ENCODE data around the gene NIPSNAP3A. TPM values are rescaled to one million over a fixed set of nuclear protein-coding genes. Genes with fewer than 3 reads are reported as not detected.

The NIPSNAP3A gene
- total RNA-seq, 1 donor from 2014 or later = 25.6 TPM

DNA sequence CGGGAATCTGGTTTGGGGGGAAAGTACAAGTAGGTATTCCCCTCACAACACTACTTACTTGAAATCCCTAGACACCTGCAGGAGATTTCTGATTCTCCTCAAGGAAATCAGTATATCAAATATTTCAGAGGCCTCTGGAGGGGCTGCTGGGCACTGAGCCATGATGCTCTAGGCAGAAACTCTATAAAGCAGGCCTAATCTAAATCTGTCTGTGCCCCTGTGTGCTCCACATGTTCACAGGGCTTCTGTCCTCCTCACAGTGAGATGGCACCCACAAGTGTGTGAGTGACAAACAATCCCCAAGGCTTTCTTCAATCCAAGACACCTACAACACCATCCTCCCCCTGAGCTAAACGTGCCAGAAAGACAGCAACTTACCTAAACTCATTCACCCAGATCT is 55.4 kb downstream of the NIPSNAP3A start:
- Histone ChIP-seq H3K36me3 (peaks cover 96% of the 10 kb centered on the region), H3K9me3 (no peaks in the 10 kb centered on the region), H3K27ac (no peak overlapping the region), H3K27me3 (ENCODE audit: low read depth) (no peaks in the 10 kb centered on the region), H3K4me1 (no peaks in the 10 kb centered on the region), H3K4me3 (no peak overlapping the region)
- no peak for ATAC-seq
- intact Hi-C loops (cut with DNase I) = no loop called here
- TF ChIP-seq, protein P1, sequence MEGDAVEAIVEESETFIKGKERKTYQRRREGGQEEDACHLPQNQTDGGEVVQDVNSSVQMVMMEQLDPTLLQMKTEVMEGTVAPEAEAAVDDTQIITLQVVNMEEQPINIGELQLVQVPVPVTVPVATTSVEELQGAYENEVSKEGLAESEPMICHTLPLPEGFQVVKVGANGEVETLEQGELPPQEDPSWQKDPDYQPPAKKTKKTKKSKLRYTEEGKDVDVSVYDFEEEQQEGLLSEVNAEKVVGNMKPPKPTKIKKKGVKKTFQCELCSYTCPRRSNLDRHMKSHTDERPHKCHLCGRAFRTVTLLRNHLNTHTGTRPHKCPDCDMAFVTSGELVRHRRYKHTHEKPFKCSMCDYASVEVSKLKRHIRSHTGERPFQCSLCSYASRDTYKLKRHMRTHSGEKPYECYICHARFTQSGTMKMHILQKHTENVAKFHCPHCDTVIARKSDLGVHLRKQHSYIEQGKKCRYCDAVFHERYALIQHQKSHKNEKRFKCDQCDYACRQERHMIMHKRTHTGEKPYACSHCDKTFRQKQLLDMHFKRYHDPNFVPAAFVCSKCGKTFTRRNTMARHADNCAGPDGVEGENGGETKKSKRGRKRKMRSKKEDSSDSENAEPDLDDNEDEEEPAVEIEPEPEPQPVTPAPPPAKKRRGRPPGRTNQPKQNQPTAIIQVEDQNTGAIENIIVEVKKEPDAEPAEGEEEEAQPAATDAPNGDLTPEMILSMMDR (IDR thresholded peaks at IDR 0.05) = no peak
- no peak for DNase-seq

DNA sequence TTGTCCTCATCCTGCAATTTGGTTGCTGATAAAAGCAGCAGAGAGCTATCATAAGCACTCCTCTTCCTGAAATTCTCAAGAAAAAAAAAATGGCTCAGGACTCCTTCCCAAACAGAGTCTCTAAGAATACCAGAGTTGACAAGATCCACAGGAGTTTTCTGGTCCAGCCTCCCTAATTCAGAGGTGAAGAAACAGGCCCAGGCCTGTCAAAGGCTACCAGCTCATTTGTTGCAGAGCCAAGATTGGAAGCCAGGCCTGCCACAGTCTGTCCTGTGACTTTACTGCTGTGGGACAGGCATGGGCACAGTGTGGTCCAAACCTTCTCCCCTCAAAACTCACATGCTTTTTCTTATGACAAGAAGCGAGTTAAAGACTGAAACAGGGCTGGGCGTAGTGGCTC is 58.0 kb downstream of the NIPSNAP3A start:
- Histone ChIP-seq H3K27ac (no peak overlapping the region), H3K36me3 (peaks cover 96% of the 10 kb centered on the region), H3K9me3 (no peaks in the 10 kb centered on the region), H3K27me3 (ENCODE audit: low read depth) (no peaks in the 10 kb centered on the region), H3K4me3 (no peak overlapping the region), H3K4me1 (no peaks in the 10 kb centered on the region)
- ATAC-seq (no peak), DNase-seq (no peak)
- intact Hi-C loops (cut with DNase I) = no loop called here
- TF ChIP-seq, protein P1 (IDR thresholded peaks at IDR 0.05) = no peak

DNA sequence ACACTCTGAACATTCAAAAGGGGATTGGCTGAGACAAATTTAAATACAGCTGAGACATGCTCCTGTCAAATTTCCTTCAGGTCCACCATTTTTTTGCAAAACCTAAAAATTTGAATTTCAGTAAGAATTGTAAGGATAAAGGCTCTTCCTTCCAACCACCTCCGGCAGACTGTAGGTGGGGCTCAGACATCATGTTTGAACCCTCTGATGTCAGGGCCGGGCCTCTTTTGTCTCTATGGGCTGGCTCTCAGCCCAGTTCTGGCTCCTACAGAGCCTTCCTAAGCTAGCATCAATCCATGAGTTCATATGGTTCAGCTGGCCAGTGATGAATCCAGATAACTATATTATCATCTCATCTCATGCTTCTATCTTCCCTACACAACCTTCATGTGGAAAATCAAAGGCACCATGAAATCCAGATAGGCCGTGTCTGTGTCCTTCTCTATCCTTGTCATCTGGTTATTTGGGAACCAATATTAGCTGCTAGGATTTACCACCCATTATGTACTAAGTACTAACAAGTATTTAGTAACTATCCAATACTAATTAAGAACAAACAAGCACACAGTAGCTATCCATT is 60.6 kb downstream of the NIPSNAP3A start:
- H3K4me1 ChIP-seq = no peaks in the 10 kb centered on the region
- ATAC-seq (no peak), DNase-seq (no peak)
- no peaks in the 10 kb centered on the region for H3K27me3 ChIP-seq (ENCODE audit: low read depth)
- H3K27ac ChIP-seq = no peak overlapping the region
- H3K4me3 ChIP-seq = no peak overlapping the region
- TF ChIP-seq, protein P1 (IDR thresholded peaks at IDR 0.05) = peak; percentile 17
- H3K9me3 ChIP-seq = no peaks in the 10 kb centered on the region
- intact Hi-C loops (cut with DNase I) = no loop called here
- peaks cover 96% of the 10 kb centered on the region for H3K36me3 ChIP-seq

Other genes with a start within 250 kb of the NIPSNAP3A start
- not detected for gene OR13F1, start 243.4 kb upstream of the NIPSNAP3A start, total RNA-seq
- gene OR13C4, start 220.5 kb upstream of the NIPSNAP3A start, total RNA-seq = not detected
- gene OR13C3, start 210.8 kb upstream of the NIPSNAP3A start, total RNA-seq = not detected
- not detected for gene OR13C8, start 178.5 kb upstream of the NIPSNAP3A start, total RNA-seq
- gene OR13C5, start 148.3 kb upstream of the NIPSNAP3A start, total RNA-seq = not detected
- gene OR13C2, start 142.1 kb upstream of the NIPSNAP3A start, total RNA-seq = not detected
- not detected for gene OR13C9, start 129.5 kb upstream of the NIPSNAP3A start, total RNA-seq
- gene OR13D1, start 53.2 kb upstream of the NIPSNAP3A start, total RNA-seq = not detected
- gene NIPSNAP3B, start 16.4 kb downstream of the NIPSNAP3A start, total RNA-seq = 2.5 TPM
- 46.8 TPM for gene ABCA1, start 180.5 kb downstream of the NIPSNAP3A start, total RNA-seq